Fibroblast of pulmonary artery (primary cell): Measurements from ENCODE around the gene NUDT22.
A peak's percentile ranks its signal among the peaks of the same experiment; 100 is the strongest.

Experiments
- DNase-seq: peaks from one replicate; pipeline ENCODE4 v3.0.0-alpha.2; 2010; ENCODE audit warnings: low read depth
- H3K4me3 ChIP-seq: replicated peaks from 2 replicates; pipeline ENCODE4 v1.5.1; 2011; ENCODE audit warnings: low read depth, mild to moderate bottlenecking, control low read depth, low read length, moderate library complexity
- CTCF ChIP-seq: IDR thresholded peaks from 2 replicates; pipeline ENCODE4 v1.5.1; 2011; ENCODE audit warnings: mild to moderate bottlenecking, control low read depth, low read length, inconsistent platforms; ENCODE audit errors: missing control alignments

The NUDT22 gene

GRCh38 chr11:64249038-64249437 is 23.0 kb downstream of the NUDT22 start:
- no peak for DNase-seq
- no peak for TF ChIP-seq CTCF
- H3K4me3 ChIP-seq = no peak overlapping the region

DNA sequence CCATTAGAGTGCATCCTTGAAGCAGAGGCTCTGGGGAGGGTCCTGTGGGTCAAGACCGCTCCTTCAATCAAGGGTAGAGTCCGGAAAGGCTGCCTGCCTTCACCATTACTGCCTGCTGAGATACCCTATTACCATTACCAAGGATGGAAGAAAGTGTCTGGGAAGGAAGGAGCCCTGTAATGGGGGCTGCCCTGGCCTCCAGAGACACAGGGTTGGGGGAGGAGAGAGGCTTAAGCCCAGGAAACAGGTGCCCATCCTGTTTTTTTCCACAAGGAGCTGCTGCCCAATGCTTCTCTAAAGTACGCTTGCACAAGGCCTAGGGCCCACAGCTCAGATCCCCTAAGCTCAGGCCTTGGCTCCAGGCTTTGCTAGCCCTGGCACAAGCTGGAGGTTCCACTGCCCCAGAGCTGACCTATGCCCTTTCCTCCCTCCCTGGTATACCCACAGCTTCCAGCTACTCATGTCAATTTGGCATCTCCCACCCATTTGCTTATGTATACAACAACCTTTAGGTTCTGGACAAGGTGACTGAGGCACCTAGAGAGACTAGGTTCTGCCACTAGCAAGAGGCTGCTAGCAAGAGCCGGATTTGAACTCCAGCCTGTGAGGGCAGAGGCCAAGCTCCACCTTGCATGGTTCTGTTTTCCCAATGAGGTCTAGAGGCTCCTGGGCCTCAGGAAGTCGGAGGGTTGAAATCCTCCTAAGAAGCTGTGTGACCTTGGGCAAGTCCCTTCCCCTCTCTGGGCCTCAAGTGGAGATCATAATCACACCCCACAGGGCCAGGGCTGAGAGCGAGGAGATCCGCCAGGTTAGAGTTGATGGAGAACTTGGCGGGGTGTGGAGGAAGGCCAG is 23.7 kb downstream of the NUDT22 start:
- no peak for TF ChIP-seq CTCF
- H3K4me3 ChIP-seq = no peak overlapping the region
- no peak for DNase-seq

GRCh38 chr11:64250415-64251015 is 24.4 kb downstream of the NUDT22 start:
- no peak for TF ChIP-seq CTCF
- peak overlapping the region; percentile 85 for H3K4me3 ChIP-seq

DNA sequence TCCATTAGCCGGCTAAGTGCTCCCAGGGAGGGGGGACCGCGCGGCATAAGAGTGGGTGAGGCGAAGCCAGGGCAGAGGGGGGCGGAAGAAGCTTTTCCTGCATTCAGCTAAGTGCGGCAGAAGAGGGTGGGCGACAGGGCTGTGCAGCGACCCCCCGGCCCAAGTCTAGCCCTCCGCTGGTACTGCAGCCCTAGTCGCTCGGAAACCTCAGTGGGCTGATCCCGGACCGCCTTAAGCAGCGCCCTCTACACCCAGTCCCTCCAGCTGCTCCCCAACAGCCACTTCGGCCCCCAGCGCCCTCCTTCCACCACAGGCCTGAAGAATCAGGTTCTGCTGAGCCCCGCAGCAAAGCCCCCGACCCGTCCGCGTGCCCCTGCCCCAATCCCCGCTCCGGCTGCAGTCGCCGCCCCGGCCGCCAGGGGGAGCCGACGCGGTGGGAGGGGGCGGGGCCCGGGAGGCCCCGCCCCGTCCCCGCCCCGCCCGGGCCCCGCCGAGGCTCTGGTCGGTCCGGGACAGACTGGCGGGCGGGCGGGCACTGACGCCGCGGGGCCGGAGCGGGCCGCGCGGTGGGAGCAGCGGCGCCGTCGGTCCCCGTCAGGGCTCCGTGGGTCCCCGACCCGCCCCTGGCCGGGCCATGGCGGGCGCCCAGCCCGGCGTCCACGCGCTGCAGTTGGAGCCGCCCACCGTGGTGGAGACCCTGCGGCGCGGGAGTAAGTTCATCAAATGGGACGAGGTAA is 25.1 kb downstream of the NUDT22 start, which contains the start of gene PLCB3:
PLCB3 (plus strand) TSS at position 515 of the 737 bp plus-strand sequence; CDS start at position 635, 120 bp downstream.
- H3K4me3 ChIP-seq = peak within 1 kb of the TSS; percentile 85
- peak; percentile 29 for TF ChIP-seq CTCF
- no peak for DNase-seq

More at GRCh38 chr11:64250415-64251015, 24.4 kb downstream of the NUDT22 start:
- DNase-seq = no peak

DNA sequence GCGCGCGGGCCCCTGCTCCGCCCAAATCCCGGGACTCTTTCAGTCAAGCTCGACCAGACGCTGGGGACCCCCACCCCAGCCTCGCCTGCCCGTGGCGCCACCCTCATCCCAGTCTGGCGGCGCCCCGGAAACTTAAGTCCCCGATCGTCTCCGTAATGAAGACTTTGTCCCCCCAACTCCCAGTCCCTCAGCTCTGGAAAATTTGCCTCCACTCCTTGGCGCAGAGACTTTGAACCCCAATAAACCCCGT is 25.6 kb downstream of the NUDT22 start:
- TF ChIP-seq CTCF = no peak
- peak overlapping the region; percentile 85 for H3K4me3 ChIP-seq
- no peak for DNase-seq

- H3K4me3 ChIP-seq = peak overlapping the region; percentile 85
- no peak for DNase-seq
- peak; percentile 39 for TF ChIP-seq CTCF
Measured at GRCh38 chr11:64252003-64252872, 26.2 kb downstream of the NUDT22 start.
